Activated CD8-positive, alpha-beta memory T cell treated with anti-CD3 and anti-CD28 coated beads, Interleukin-2, amount 50 U/mL, for 1 hour (primary cell): ENCODE data around the gene SSMEM1.
"Not testable (repeated sequence)": the region's sequence is repeated elsewhere in the genome, so short reads cannot be mapped to it uniquely, and the experiment has no call there.

ENCODE experiments used
- DNase-seq: peaks from one replicate; pipeline ENCODE4 v3.0.0-alpha.2; 2020; ENCODE audit errors: extremely low read depth

SSMEM1 gene

GRCh38 chr7:130213828-130214227 lies 6.2 kb downstream of the SSMEM1 start:
- no peak for DNase-seq

GRCh38 chr7:130216025-130216424 lies 8.4 kb downstream of the SSMEM1 start:
- DNase-seq = no peak

- no peak for DNase-seq
These were observed 9.1 kb downstream of the SSMEM1 start for GRCh38 chr7:130216750-130217149.

- no peak for DNase-seq
These were observed 11.4 kb downstream of the SSMEM1 start for GRCh38 chr7:130218806-130219620.

- no peak for DNase-seq
These were observed 12.2 kb downstream of the SSMEM1 start for GRCh38 chr7:130219871-130220270.

- no peak for DNase-seq
These were observed 14.1 kb downstream of the SSMEM1 start for GRCh38 chr7:130221746-130222145.

- no peak for DNase-seq
These were observed 16.0 kb downstream of the SSMEM1 start for GRCh38 chr7:130223646-130224045.

GRCh38 chr7:130224210-130224609 lies 16.6 kb downstream of the SSMEM1 start:
- DNase-seq = no peak

- DNase-seq = not testable (repeated sequence)
These were observed 17.3 kb downstream of the SSMEM1 start for GRCh38 chr7:130224923-130225322.

GRCh38 chr7:130226333-130226732 lies 18.7 kb downstream of the SSMEM1 start:
- DNase-seq = no peak

GRCh38 chr7:130227883-130228575 lies 20.4 kb downstream of the SSMEM1 start:
- no peak for DNase-seq

- DNase-seq = no peak
These were observed 21.3 kb downstream of the SSMEM1 start for GRCh38 chr7:130228840-130229502.

- DNase-seq = not testable (repeated sequence)
These were observed 22.3 kb downstream of the SSMEM1 start for GRCh38 chr7:130229981-130230380.

GRCh38 chr7:130231792-130232191 lies 24.1 kb downstream of the SSMEM1 start:
- no peak for DNase-seq

- DNase-seq = no peak
These were observed 24.5 kb downstream of the SSMEM1 start for GRCh38 chr7:130232209-130232608.

- no peak for DNase-seq
These were observed 26.4 kb downstream of the SSMEM1 start for GRCh38 chr7:130234078-130234477.

GRCh38 chr7:130236361-130236760 lies 28.7 kb downstream of the SSMEM1 start:
- not testable (repeated sequence) for DNase-seq

- DNase-seq = no peak
These were observed 32.6 kb downstream of the SSMEM1 start for GRCh38 chr7:130240240-130240639.

- DNase-seq = peak; percentile 4
These were observed 34.7 kb downstream of the SSMEM1 start for GRCh38 chr7:130242198-130243014.

GRCh38 chr7:130243486-130243885 lies 35.8 kb downstream of the SSMEM1 start:
- DNase-seq = not testable (repeated sequence)

GRCh38 chr7:130246491-130246890 lies 38.8 kb downstream of the SSMEM1 start:
- not testable (repeated sequence) for DNase-seq

- not testable (repeated sequence) for DNase-seq
These were observed 41.2 kb downstream of the SSMEM1 start for GRCh38 chr7:130248842-130249241.
